Endothelial cell of umbilical vein (primary cell): ENCODE measurements around the gene PTGR3. TPM values are rescaled to one million over a fixed set of nuclear protein-coding genes. Genes with fewer than 3 reads are reported as not detected.

Experiments
- BruUV-seq: library from RNA; stranded (reverse); fragments of 400-500 nt; replicated peaks from 2 replicates; lab custom pipeline; 2021; lab: Mats Ljungman, UMichigan
- CTCF ChIA-PET: fragments of 300-600, 350-600 bp; sonication (Branson Sonifier 250); formaldehyde crosslinking; loops from one replicate; lab custom pipeline; 2021; ENCODE audit warnings: antibody characterized with exemption, inconsistent platforms; lab: Charles Lee
- POLR2A ChIA-PET: fragments of 300-600, 350-600 bp; sonication (Branson Sonifier 250); formaldehyde crosslinking; loops from one replicate; lab custom pipeline; 2021; ENCODE audit warnings: antibody characterized with exemption, inconsistent platforms; lab: Charles Lee
- DNase-seq: peaks from one replicate; pipeline ENCODE4 v3.0.0-alpha.2; 2011; ENCODE audit warnings: low read depth, low spot score
- FAIRE-seq: peaks from 2 replicates; lab custom pipeline; 2011; peaks lifted over from hg19 to GRCh38; lab: Jason Lieb, UNC
- H2AFZ ChIP-seq: 2 replicates; pipeline ENCODE4 v1.6.0; 2012; ENCODE audit warnings: low read depth, low read length, control low read depth, inconsistent platforms
- H3K27ac ChIP-seq: 2 replicates; pipeline ENCODE4 v1.5.1; 2011; ENCODE audit warnings: low read depth, mild to moderate bottlenecking, control low read depth, low read length, moderate library complexity; ENCODE audit not compliant: insufficient read depth
- H3K27me3 ChIP-seq, 2 experiments: 2 replicates each; pipeline versions ENCODE4 v1.6.0 to v1.6.1; 2011; ENCODE audit warnings: low read length in 2 of 2, mixed read lengths in 1 of 2; ENCODE audit not compliant: control insufficient read depth in 2 of 2, insufficient read depth in 2 of 2
- H3K36me3 ChIP-seq, 2 experiments: 2 replicates in 1 of 2; 3 replicates in 1 of 2; pipeline ENCODE4 v1.5.1; 2011; ENCODE audit warnings: low read length in 2 of 2, mild to moderate bottlenecking in 1 of 2, moderate library complexity in 1 of 2; ENCODE audit not compliant: control insufficient read depth in 2 of 2, insufficient read depth in 2 of 2; ENCODE audit errors: extremely low read depth in 1 of 2
- H3K4me1 ChIP-seq: 3 replicates; pipeline ENCODE4 v1.5.1; 2011; ENCODE audit warnings: mild to moderate bottlenecking, low read length; ENCODE audit not compliant: control insufficient read depth, insufficient read depth; ENCODE audit errors: extremely low read depth
- H3K4me2 ChIP-seq: 2 replicates; pipeline ENCODE4 v1.6.1; 2011; ENCODE audit warnings: low read length, control low read depth, mixed read lengths; ENCODE audit not compliant: insufficient read depth
- H3K4me3 ChIP-seq, 3 experiments: fragments of 200-600 bp in 1 of 3; sonication (generic), shearing (Covaris generic) in 1 of 3; replicated peaks in 1 of 3; 2 replicates each; pipeline ENCODE4 v1.5.1; 2011 to 2016; ENCODE audit warnings: control low read depth in 3 of 3, low read length in 3 of 3, mild to moderate bottlenecking in 2 of 3, inconsistent platforms in 1 of 3, low read depth in 1 of 3, moderate library complexity in 1 of 3; ENCODE audit not compliant: insufficient read depth in 1 of 3
- H3K79me2 ChIP-seq: 2 replicates; pipeline ENCODE4 v1.6.0; 2012; ENCODE audit warnings: low read length, inconsistent platforms; ENCODE audit not compliant: control insufficient read depth, insufficient read depth
- H3K9ac ChIP-seq: replicated peaks from 2 replicates; pipeline ENCODE3; 2011; ENCODE audit warnings: low read length, control low read depth; ENCODE audit not compliant: insufficient read depth; ENCODE audit errors: extremely low read depth
- H3K9me1 ChIP-seq: replicated peaks from 3 replicates; pipeline ENCODE4 v1.6.0; 2011; ENCODE audit warnings: mild to moderate bottlenecking, low read length; ENCODE audit not compliant: control insufficient read depth, insufficient read depth; ENCODE audit errors: extremely low read depth
- H3K9me3 ChIP-seq: replicated peaks from 2 replicates; pipeline ENCODE4 v1.5.1; 2012; ENCODE audit warnings: low read length, inconsistent platforms; ENCODE audit not compliant: control insufficient read depth, insufficient read depth
- H4K20me1 ChIP-seq: replicated peaks from 2 replicates; pipeline ENCODE3; 2011; ENCODE audit warnings: mild to moderate bottlenecking, low read length; ENCODE audit not compliant: control insufficient read depth, insufficient read depth; ENCODE audit errors: extremely low read depth
- EZH2 ChIP-seq: IDR thresholded peaks from 2 replicates; pipeline ENCODE4 v1.6.1; 2012; ENCODE audit warnings: borderline replicate concordance, low read depth, mild to moderate bottlenecking, moderate library complexity, low read length, inconsistent platforms; ENCODE audit not compliant: severe bottlenecking
- FOS ChIP-seq: IDR thresholded peaks from 2 replicates; pipeline ENCODE4 v1.6.1; 2011; ENCODE audit warnings: mild to moderate bottlenecking, low read length, moderate library complexity, borderline replicate concordance; ENCODE audit not compliant: insufficient read depth
- GATA2 ChIP-seq: IDR thresholded peaks from 2 replicates; pipeline ENCODE4 v1.7.0; 2011; ENCODE audit warnings: low read depth, mild to moderate bottlenecking, moderate library complexity, mixed read lengths, low read length; ENCODE audit not compliant: insufficient read length, insufficient read depth
- JUN ChIP-seq: IDR thresholded peaks from 2 replicates; pipeline ENCODE4 v1.6.1; 2011; ENCODE audit warnings: borderline replicate concordance, low read depth; ENCODE audit not compliant: insufficient read length, insufficient read depth
- MYC ChIP-seq: IDR thresholded peaks from one replicate; pipeline ENCODE4 v1.6.1; 2011; ENCODE audit warnings: mild to moderate bottlenecking, low read depth, low read length
- POLR2A ChIP-seq: IDR thresholded peaks from 2 replicates; pipeline ENCODE4 v1.6.1; 2012; ENCODE audit warnings: low read depth, mild to moderate bottlenecking, control low read depth, low read length
- POLR2AphosphoS5 ChIP-seq: IDR thresholded peaks from 2 replicates; pipeline ENCODE4 v1.6.1; 2012; ENCODE audit warnings: low read depth, mild to moderate bottlenecking, control low read depth, low read length, moderate library complexity; ENCODE audit not compliant: insufficient read depth
- dilution Hi-C: fragments of 300-500 bp; cut with MboI; formaldehyde crosslinking; loops from one replicate; pipeline ENCODE4 v1.15.0; 2019; ENCODE audit warnings: low sequenced_read_pairs; ENCODE audit not compliant: extremely low pct_ligation_motif_present
- intact Hi-C: fragments of 100-400 bp; cut with micrococcal nuclease; formaldehyde crosslinking; loops from one replicate; pipeline ENCODE4 v1.10.0; 2022
- polyA plus RNA-seq, 4 experiments: library from polyadenylated mRNA; depleted of rRNA in 3 of 4; stranded (reverse) in 3 of 4; unstranded in 1 of 4; fragments of >200 nt; gene quantifications; 2 replicates each; pipeline versions ENCODE4 v1.2.1 to v1.2.3, GENCODE V29; 2011 to 2012; ENCODE audit warnings: missing spikeins in 1 of 4
- total RNA-seq: library from RNA; stranded (reverse); gene quantifications from 2 replicates; pipeline ENCODE4 v1.2.3, GENCODE V29; 2021
- TF ChIP-seq, protein P1 (sequence below), 2 donors: IDR thresholded peaks; 1 replicate in 1 of 2; 2 replicates in 1 of 2; pipeline ENCODE4 v1.5.1; 2011; ENCODE audit warnings: low read length in 2 of 2, mild to moderate bottlenecking in 2 of 2, moderate library complexity in 2 of 2, control low read depth in 1 of 2, inconsistent platforms in 1 of 2, low read depth in 1 of 2; ENCODE audit not compliant: insufficient read depth in 1 of 2; ENCODE audit errors: extremely low read depth in 1 of 2
- TF ChIP-seq, protein P2 (sequence below): IDR thresholded peaks from 2 replicates; pipeline ENCODE4 v1.6.1; 2011; ENCODE audit not compliant: insufficient read depth, insufficient read length

Gene PTGR3
- total and polyA plus RNA-seq, 2 donors (not counting 3 experiments of a cell fraction or from before 2014, with no cell fraction given), result 13.9 to 21.9 TPM

DNA sequence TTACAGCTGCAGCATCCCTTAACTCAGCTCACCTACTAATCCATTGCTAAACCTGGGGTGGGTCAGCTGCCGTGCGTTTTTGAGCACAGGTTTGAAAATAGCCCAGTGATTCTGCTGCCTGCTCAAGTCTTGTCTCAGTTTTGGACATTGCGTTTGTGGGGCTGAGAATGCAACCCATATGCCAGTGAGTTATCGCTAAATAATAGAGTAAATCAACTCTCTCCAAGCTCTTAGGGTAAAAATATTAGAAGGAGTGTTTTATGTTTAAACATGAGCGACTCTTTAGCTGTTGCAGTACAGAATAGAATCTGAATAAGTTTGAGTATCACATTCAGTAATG, 3.8 kb upstream of the PTGR3 start:
- TF ChIP-seq FOS, result no peak
- TF ChIP-seq, protein P1, sequence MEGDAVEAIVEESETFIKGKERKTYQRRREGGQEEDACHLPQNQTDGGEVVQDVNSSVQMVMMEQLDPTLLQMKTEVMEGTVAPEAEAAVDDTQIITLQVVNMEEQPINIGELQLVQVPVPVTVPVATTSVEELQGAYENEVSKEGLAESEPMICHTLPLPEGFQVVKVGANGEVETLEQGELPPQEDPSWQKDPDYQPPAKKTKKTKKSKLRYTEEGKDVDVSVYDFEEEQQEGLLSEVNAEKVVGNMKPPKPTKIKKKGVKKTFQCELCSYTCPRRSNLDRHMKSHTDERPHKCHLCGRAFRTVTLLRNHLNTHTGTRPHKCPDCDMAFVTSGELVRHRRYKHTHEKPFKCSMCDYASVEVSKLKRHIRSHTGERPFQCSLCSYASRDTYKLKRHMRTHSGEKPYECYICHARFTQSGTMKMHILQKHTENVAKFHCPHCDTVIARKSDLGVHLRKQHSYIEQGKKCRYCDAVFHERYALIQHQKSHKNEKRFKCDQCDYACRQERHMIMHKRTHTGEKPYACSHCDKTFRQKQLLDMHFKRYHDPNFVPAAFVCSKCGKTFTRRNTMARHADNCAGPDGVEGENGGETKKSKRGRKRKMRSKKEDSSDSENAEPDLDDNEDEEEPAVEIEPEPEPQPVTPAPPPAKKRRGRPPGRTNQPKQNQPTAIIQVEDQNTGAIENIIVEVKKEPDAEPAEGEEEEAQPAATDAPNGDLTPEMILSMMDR (IDR thresholded peaks at IDR 0.05; ENCODE audit: extremely low read depth in 1 of 2, insufficient read depth in 1 of 2, low read depth in 1 of 2, low read length in 2 of 2), result no peak
- TF ChIP-seq GATA2, result no peak
- no peak for TF ChIP-seq POLR2AphosphoS5
- no peak for TF ChIP-seq POLR2A
- no peak for TF ChIP-seq JUN
- TF ChIP-seq, protein P2, sequence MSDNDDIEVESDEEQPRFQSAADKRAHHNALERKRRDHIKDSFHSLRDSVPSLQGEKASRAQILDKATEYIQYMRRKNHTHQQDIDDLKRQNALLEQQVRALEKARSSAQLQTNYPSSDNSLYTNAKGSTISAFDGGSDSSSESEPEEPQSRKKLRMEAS, result no peak
- no peak for TF ChIP-seq EZH2
- no peak for TF ChIP-seq MYC
- H3K27ac ChIP-seq, result no peak overlapping the region
- peak overlapping the region; percentile 4 to 88 (median 60) for H3K4me3 ChIP-seq
- ChIA-PET POLR2A (no interaction called here), CTCF (interaction anchor here (1.0 to 2.7 kb wide), 3 partner anchors 17 to 267 kb away, joined by 4 to 10 read pairs (median 4); no protein-coding TSS in a partner anchor)
- no peaks in the 10 kb centered on the region for H4K20me1 ChIP-seq
- no peak overlapping the region for H2AFZ ChIP-seq
- no TSS peak for BruUV-seq
- H3K79me2 ChIP-seq, result peaks cover 23% of the 10 kb centered on the region
- H3K9me1 ChIP-seq, result no peaks in the 10 kb centered on the region
- H3K27me3 ChIP-seq, result no peaks in the 10 kb centered on the region
- dilution Hi-C loops (no loop called here), intact Hi-C loops (loop anchor here (1.0 to 10.0 kb wide), 6 partner anchors 9 to 1282 kb away; partner anchors contain the start of gene ZNF516)
- peak; percentile 37 for DNase-seq
- peak overlapping the region; percentile 8 for H3K9ac ChIP-seq
- no peaks in the 10 kb centered on the region for H3K9me3 ChIP-seq
- H3K4me1 ChIP-seq, result peaks cover 39% of the 10 kb centered on the region
- no peak for FAIRE-seq
- H3K4me2 ChIP-seq, result peak overlapping the region; percentile 47
- H3K36me3 ChIP-seq, result no peaks in the 10 kb centered on the region
